Measurements from ENCODE around the gene ARRB1. TPM values are rescaled to one million over a fixed set of nuclear protein-coding genes. Genes with fewer than 3 reads are reported as not detected.

ARRB1 gene
- total and polyA plus RNA-seq, 4 experiments from 2014 or later, result 6.6 to 47.5 (median 26.4) TPM

- POLR2A ChIA-PET (ENCODE audit: partially characterized antibody), result interaction anchor here (0.7 kb wide), 1 partner anchor 11 kb away, joined by 3 read pairs; no protein-coding TSS in a partner anchor
Measured at GRCh38 chr11:75317446-75318122, 33.9 kb downstream of the ARRB1 start.

GRCh38 chr11:75315439-75315805 lies 36.0 kb downstream of the ARRB1 start:
- H3K27me3 Mint-ChIP-seq, result no peaks in the 10 kb centered on the region
- no peaks in the 10 kb centered on the region for H3K36me3 ChIP-seq (ENCODE audit: insufficient read depth, low read length)
- H3K27ac ChIP-seq (ENCODE audit: low read depth, low read length), result no peak overlapping the region
- H3K4me3 Mint-ChIP-seq, result no peak overlapping the region
- H3K9me3 Mint-ChIP-seq, result no peaks in the 10 kb centered on the region
- H3K4me1 ChIP-seq (ENCODE audit: insufficient read depth, low read length), result peaks cover 13% of the 10 kb centered on the region
- H3K4me3 ChIP-seq (ENCODE audit: low read length in 2 of 2), result no peak overlapping the region
- H3K4me1 Mint-ChIP-seq, result peaks cover 1 to 14% (median 8%) of the 10 kb centered on the region in 4 donors
- peaks cover 0 to 9% of the 10 kb centered on the region in 2 donors for H3K36me3 Mint-ChIP-seq
- no peaks in the 10 kb centered on the region for H3K9me3 ChIP-seq (ENCODE audit: control insufficient read depth in 1 of 2, low read length in 2 of 2)
- H3K27ac Mint-ChIP-seq, result peak overlapping the region in 4 of 7 donors; percentile 24 to 89 (median 52)
- ChIA-PET POLR2A (ENCODE audit: partially characterized antibody) (no interaction called here), CTCF (ENCODE audit: partially characterized antibody) (interaction anchor here (0.7 to 1.5 kb wide), 2 partner anchors 14 to 70 kb away, joined by 3 read pairs; no protein-coding TSS in a partner anchor)
- H3K27me3 ChIP-seq (ENCODE audit: insufficient read depth, low read length), result no peaks in the 10 kb centered on the region
- intact Hi-C loops (cut with micrococcal nuclease), result no loop called here
- DNase-seq, result no peak

More at GRCh38 chr11:75317446-75318122, 33.9 kb downstream of the ARRB1 start:
- Mint-ChIP-seq H3K27me3 (no peaks in the 10 kb centered on the region), H3K9me3 (no peaks in the 10 kb centered on the region), H3K4me1 (peaks cover 1 to 26% (median 15%) of the 10 kb centered on the region in 4 donors), H3K36me3 (peaks cover 8 to 11% of the 10 kb centered on the region in 2 donors), H3K27ac (peak overlapping the region in 3 of 7 donors; percentile 6 to 78 (median 54)), H3K4me3 (no peak overlapping the region)
- intact Hi-C loops (cut with micrococcal nuclease), result no loop called here
- Histone ChIP-seq H3K27ac (ENCODE audit: low read depth, low read length) (no peak overlapping the region), H3K27me3 (ENCODE audit: insufficient read depth, low read length) (no peaks in the 10 kb centered on the region), H3K9me3 (ENCODE audit: control insufficient read depth in 1 of 2, low read length in 2 of 2) (no peaks in the 10 kb centered on the region), H3K36me3 (ENCODE audit: insufficient read depth, low read length) (no peaks in the 10 kb centered on the region), H3K4me3 (ENCODE audit: low read length in 2 of 2) (no peak overlapping the region), H3K4me1 (ENCODE audit: insufficient read depth, low read length) (peaks cover 13% of the 10 kb centered on the region)
- DNase-seq, result no peak
- CTCF ChIA-PET (ENCODE audit: partially characterized antibody), result interaction anchor here (1.0 to 1.6 kb wide), 4 partner anchors 9 to 42 kb away, joined by 3 to 4 read pairs (median 4); no protein-coding TSS in a partner anchor

- no peaks in the 10 kb centered on the region for H3K27me3 ChIP-seq (ENCODE audit: insufficient read depth, low read length)
- intact Hi-C loops (cut with micrococcal nuclease), result no loop called here
- H3K4me1 ChIP-seq (ENCODE audit: insufficient read depth, low read length), result peaks cover 13% of the 10 kb centered on the region
- no peaks in the 10 kb centered on the region for H3K27me3 Mint-ChIP-seq
- H3K36me3 Mint-ChIP-seq, result peaks cover 0 to 9% of the 10 kb centered on the region in 2 donors
- no peak overlapping the region for H3K4me3 Mint-ChIP-seq
- ChIA-PET POLR2A (ENCODE audit: partially characterized antibody) (no interaction called here), CTCF (ENCODE audit: partially characterized antibody) (interaction anchor here (1.0 to 1.5 kb wide), 2 partner anchors 44 to 70 kb away, joined by 3 read pairs; no protein-coding TSS in a partner anchor)
- no peak overlapping the region for H3K4me3 ChIP-seq (ENCODE audit: low read length in 2 of 2)
- H3K9me3 ChIP-seq (ENCODE audit: control insufficient read depth in 1 of 2, low read length in 2 of 2), result no peaks in the 10 kb centered on the region
- H3K36me3 ChIP-seq (ENCODE audit: insufficient read depth, low read length), result no peaks in the 10 kb centered on the region
- H3K27ac ChIP-seq (ENCODE audit: low read depth, low read length), result no peak overlapping the region
- DNase-seq, result no peak
- peak overlapping the region in 4 of 7 donors; percentile 24 to 89 (median 52) for H3K27ac Mint-ChIP-seq
- peaks cover 1 to 14% (median 8%) of the 10 kb centered on the region in 4 donors for H3K4me1 Mint-ChIP-seq
- no peaks in the 10 kb centered on the region for H3K9me3 Mint-ChIP-seq
Measured at GRCh38 chr11:75314771-75315438, 36.6 kb downstream of the ARRB1 start.

GRCh38 chr11:75313513-75314272 lies 37.8 kb downstream of the ARRB1 start:
- intact Hi-C loops (cut with micrococcal nuclease), result no loop called here
- Mint-ChIP-seq H3K27me3 (no peaks in the 10 kb centered on the region), H3K4me3 (no peak overlapping the region), H3K27ac (peak overlapping the region in 1 of 7 donors; percentile 69), H3K36me3 (peaks cover 0 to 9% of the 10 kb centered on the region in 2 donors), H3K4me1 (peaks cover 1 to 8% (median 8%) of the 10 kb centered on the region in 4 donors), H3K9me3 (no peaks in the 10 kb centered on the region)
- ChIA-PET POLR2A (ENCODE audit: partially characterized antibody) (interaction anchor here (0.6 to 1.5 kb wide), 3 partner anchors 20 to 331 kb away, joined by 3 to 4 read pairs (median 3); no protein-coding TSS in a partner anchor), CTCF (ENCODE audit: partially characterized antibody) (interaction anchor here (1.0 kb wide), 1 partner anchor 43 kb away, joined by 3 read pairs; no protein-coding TSS in a partner anchor)
- no peak for DNase-seq
- Histone ChIP-seq H3K27ac (ENCODE audit: low read depth, low read length) (no peak overlapping the region), H3K36me3 (ENCODE audit: insufficient read depth, low read length) (no peaks in the 10 kb centered on the region), H3K4me3 (ENCODE audit: low read length in 2 of 2) (no peak overlapping the region), H3K9me3 (ENCODE audit: control insufficient read depth in 1 of 2, low read length in 2 of 2) (no peaks in the 10 kb centered on the region), H3K4me1 (ENCODE audit: insufficient read depth, low read length) (peaks cover 8% of the 10 kb centered on the region), H3K27me3 (ENCODE audit: insufficient read depth, low read length) (no peaks in the 10 kb centered on the region)

- no peaks in the 10 kb centered on the region for H3K27me3 Mint-ChIP-seq
- Histone ChIP-seq H3K4me1 (ENCODE audit: insufficient read depth, low read length) (peaks cover 8% of the 10 kb centered on the region), H3K27ac (ENCODE audit: low read depth, low read length) (no peak overlapping the region), H3K4me3 (ENCODE audit: low read length in 2 of 2) (no peak overlapping the region), H3K9me3 (ENCODE audit: control insufficient read depth in 1 of 2, low read length in 2 of 2) (no peaks in the 10 kb centered on the region), H3K36me3 (ENCODE audit: insufficient read depth, low read length) (no peaks in the 10 kb centered on the region), H3K27me3 (ENCODE audit: insufficient read depth, low read length) (no peaks in the 10 kb centered on the region)
- peaks cover 0 to 9% of the 10 kb centered on the region in 2 donors for H3K36me3 Mint-ChIP-seq
- no peak overlapping the region for H3K4me3 Mint-ChIP-seq
- ChIA-PET POLR2A (ENCODE audit: partially characterized antibody) (no interaction called here), CTCF (ENCODE audit: partially characterized antibody) (no interaction called here)
- no peaks in the 10 kb centered on the region for H3K9me3 Mint-ChIP-seq
- no peak for DNase-seq
- peak overlapping the region in 3 of 7 donors; percentile 16 to 59 (median 44) for H3K27ac Mint-ChIP-seq
- intact Hi-C loops (cut with micrococcal nuclease), result no loop called here
- peaks cover 1 to 8% (median 6%) of the 10 kb centered on the region in 4 donors for H3K4me1 Mint-ChIP-seq
Measured at GRCh38 chr11:75312346-75312745, 39.1 kb downstream of the ARRB1 start.

- Mint-ChIP-seq H3K4me3 (no peak overlapping the region), H3K27me3 (no peaks in the 10 kb centered on the region), H3K36me3 (peaks cover 0 to 9% of the 10 kb centered on the region in 2 donors), H3K27ac (peak overlapping the region in 1 of 7 donors; percentile 59), H3K9me3 (no peaks in the 10 kb centered on the region), H3K4me1 (peaks cover 1 to 10% (median 7%) of the 10 kb centered on the region in 4 donors)
- no peaks in the 10 kb centered on the region for H3K36me3 ChIP-seq (ENCODE audit: insufficient read depth, low read length)
- intact Hi-C loops (cut with micrococcal nuclease), result no loop called here
- H3K9me3 ChIP-seq (ENCODE audit: control insufficient read depth in 1 of 2, low read length in 2 of 2), result no peaks in the 10 kb centered on the region
- H3K4me3 ChIP-seq (ENCODE audit: low read length in 2 of 2), result no peak overlapping the region
- ChIA-PET CTCF (ENCODE audit: partially characterized antibody) (no interaction called here), POLR2A (ENCODE audit: partially characterized antibody) (no interaction called here)
- no peak for DNase-seq
- peaks cover 8% of the 10 kb centered on the region for H3K4me1 ChIP-seq (ENCODE audit: insufficient read depth, low read length)
- H3K27me3 ChIP-seq (ENCODE audit: insufficient read depth, low read length), result no peaks in the 10 kb centered on the region
- no peak overlapping the region for H3K27ac ChIP-seq (ENCODE audit: low read depth, low read length)
Measured at GRCh38 chr11:75311858-75312288, 39.6 kb downstream of the ARRB1 start.
